Stimulated activated CD8-positive, alpha-beta memory T cell treated with anti-CD3 and anti-CD28 coated beads, Interleukin-4, amount 100 ng/mL, for 1 hour (primary cell): ENCODE measurements around the gene STAT2.
"Not testable (repeated sequence)": the region's sequence is repeated elsewhere in the genome, so short reads cannot be mapped to it uniquely, and the experiment has no call there.

Source experiments
- DNase-seq, 2 donors: peaks; one replicate each; pipeline ENCODE4 v3.0.0-alpha.2; 2020; ENCODE audit warnings: low read depth in 2 of 2, low spot score in 1 of 2

The STAT2 gene

GRCh38 chr12:56362130-56363059 lies 2.5 kb upstream of the STAT2 start, which contains the start of gene APOF:
Gene APOF, minus strand, starts transcription at chr12:56362857. Its CDS starts 112 bp downstream, at chr12:56362745.
- DNase-seq, result no peak

- no peak for DNase-seq
Observed at GRCh38 chr12:56361487-56362129, 1.7 kb upstream of the STAT2 start.

- DNase-seq, result no peak
Observed at GRCh38 chr12:56358836-56359532, 923 bp downstream of the STAT2 start.

GRCh38 chr12:56351325-56351724 lies 8.6 kb downstream of the STAT2 start:
- DNase-seq, result no peak

GRCh38 chr12:56350662-56351061 lies 9.2 kb downstream of the STAT2 start:
- DNase-seq, result no peak

- DNase-seq, result no peak
Observed at GRCh38 chr12:56348776-56349175, 11.1 kb downstream of the STAT2 start.

- DNase-seq, result not testable (repeated sequence)
Observed at GRCh38 chr12:56347255-56347654, 12.7 kb downstream of the STAT2 start.

DNA sequence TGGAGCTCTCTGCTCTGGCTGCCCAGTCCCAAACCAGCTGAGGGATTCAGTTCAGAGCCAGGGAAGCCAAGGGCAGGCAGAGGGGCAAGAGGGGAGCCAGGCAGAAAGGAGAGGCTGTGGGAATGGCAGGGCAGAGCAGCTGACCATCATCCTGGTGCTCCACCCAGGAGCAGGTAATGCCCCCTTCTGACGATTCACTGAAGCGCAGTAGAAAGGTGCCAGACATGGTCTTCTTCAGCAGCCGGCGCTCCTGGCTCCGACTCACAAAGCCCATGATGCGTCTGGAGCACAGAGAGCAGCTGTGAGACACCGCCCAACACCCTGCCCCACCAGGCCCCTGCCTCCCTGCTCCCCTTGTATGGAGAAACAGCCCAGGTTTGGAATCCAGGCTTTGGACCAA lies 13.2 kb downstream of the STAT2 start:
- no peak for DNase-seq

DNA sequence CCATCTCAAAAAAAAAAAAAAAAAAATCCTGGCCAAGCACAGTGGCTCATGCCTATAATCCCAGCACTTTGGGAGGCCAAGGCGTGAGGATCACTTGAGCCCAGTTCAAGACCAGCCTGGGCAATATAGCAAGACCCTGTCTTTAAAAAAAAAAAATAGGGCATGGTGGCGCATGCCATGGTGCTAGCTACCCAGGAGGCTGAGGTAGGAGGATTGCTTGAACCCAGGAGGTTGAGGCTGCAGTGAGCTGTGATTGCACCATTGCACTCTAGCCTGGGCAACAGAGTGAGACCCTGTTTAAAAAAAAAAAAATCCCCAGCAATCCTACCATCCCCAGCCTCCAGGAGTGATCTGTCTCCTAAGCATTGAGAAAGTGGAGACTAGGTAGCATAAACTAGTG lies 17.6 kb downstream of the STAT2 start:
- not testable (repeated sequence) for DNase-seq

- no peak for DNase-seq
Observed at GRCh38 chr12:56341616-56342015, 18.3 kb downstream of the STAT2 start.

DNA sequence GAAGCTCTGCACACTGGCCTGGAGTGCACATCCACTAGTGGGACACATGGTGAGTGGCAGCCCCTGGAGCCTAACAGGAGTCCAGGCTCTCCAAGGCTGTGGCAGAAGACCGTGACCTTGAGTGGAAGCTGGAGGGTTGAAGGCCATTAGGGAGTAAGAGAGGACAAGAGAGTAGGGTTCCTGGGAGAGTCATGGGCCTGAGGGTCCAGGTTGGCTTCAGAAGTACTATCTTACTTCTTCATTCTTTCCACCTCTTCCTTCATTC lies 20.8 kb downstream of the STAT2 start:
- no peak for DNase-seq

GRCh38 chr12:56338308-56339157 lies 21.4 kb downstream of the STAT2 start, which contains the start of gene IL23A:
Gene IL23A, plus strand, starts transcription at chr12:56338884. Its CDS starts 161 bp downstream, at chr12:56339045.
- peak in 1 of 2 donors; percentile 73 for DNase-seq

- DNase-seq, result no peak
Observed at GRCh38 chr12:56337753-56338251, 22.1 kb downstream of the STAT2 start.

- DNase-seq, result no peak
Observed at GRCh38 chr12:56336361-56337167, 23.3 kb downstream of the STAT2 start.

DNA sequence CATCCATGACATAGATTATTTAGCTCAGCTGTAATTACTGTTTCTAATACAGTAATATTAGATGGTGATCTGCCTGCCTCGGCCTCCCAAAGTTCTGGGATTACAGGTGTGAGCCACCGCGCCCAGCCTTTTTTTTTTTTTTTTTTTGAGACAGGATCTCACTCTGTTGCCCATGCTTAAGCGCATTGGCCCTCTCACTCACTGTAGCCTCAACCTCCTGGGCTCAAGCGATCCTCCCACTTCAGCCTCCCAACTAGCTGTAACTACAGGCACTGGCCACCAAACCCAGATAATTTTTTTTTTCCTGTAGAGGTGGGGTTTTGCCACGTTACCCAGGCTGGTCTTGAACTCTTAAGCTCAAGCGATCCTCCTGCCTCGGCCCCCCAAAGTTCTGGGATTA lies 24.4 kb downstream of the STAT2 start:
- DNase-seq, result not testable (repeated sequence)

DNA sequence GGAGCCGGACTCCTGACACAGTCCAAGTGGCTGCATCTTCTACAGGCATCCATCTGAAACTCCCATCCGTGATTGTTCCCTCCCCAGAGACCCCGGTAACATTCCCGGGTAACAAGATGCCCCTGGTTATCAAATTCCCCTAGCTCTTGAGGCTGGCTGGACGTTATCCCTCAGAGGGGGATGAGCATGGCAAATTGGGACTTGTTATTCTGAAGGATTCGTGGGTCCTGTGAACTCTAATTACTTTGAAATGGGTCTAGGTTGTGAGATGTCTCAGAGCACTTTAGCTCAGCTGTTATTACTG lies 25.5 kb downstream of the STAT2 start:
- DNase-seq, result no peak

DNA sequence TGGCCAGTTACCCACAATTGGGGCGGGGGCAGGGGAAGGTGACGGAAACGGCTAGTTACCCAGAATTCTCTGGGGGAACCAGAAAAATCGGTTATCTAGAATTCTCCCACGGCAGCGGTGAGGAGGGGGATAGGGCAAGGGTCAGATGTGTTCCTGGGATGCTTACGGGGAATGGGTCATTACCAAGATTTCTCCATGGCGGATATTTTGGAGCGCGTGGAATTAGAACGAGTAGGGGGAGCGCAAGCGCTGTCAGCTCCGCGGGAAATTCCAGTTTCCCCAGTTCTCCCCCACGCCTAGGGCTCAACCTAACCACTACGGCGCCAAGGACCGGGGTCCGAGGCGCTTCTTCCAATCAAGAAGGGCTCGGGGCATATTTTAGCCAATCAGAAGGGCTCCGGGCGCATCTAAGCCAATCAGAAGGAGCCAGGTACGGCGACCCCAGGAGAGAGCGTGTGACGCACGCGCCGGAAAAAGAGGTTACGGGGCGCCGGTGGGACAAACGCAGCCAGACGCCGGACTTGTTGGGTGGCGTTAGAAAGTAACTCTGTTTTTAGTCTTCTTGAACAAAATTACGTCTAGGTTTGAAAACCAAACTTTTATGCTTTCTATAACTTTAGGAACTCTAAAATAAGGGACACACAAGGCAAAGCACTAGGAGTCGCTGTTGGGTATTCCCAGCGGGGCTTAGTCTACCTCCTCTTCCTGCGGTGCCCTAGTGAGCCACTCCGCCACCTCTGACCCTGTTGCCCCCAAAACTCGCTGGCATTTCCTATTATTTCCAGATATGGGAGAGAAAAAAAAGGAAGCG lies 26.0 kb downstream of the STAT2 start, which contains the start of gene PAN2:
Gene PAN2 (minus strand): TSS at position 322 of the 811 bp plus-strand sequence. CDS start 906 bp downstream, outside the sequence.
- peak; percentile 66 to 89 for DNase-seq

DNA sequence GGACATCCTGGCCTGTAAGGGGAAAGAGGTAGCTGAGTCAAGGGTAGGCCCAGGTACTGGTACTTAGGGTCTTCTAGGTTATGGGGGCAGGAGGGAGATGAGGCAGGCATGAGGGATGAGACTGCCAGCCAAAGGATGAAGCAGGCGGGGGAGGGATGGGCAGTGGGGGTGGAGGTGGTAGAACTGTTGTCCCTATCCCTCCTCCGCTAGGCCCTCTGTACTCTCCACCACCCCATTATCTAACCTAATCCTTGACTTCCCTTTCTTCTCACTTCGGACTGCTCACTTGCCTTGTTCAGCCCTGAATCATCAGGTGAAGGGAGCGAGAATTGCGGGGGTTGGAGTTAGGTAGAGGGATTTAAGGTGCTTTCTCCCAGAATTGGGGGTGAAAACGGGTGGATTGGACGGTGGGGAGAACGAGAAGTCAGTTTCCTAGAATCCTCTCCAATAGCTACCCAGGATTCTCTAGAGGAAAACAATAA lies 26.7 kb downstream of the STAT2 start:
- DNase-seq, result no peak
